ENCODE results near the gene MTMR6.

DNA sequence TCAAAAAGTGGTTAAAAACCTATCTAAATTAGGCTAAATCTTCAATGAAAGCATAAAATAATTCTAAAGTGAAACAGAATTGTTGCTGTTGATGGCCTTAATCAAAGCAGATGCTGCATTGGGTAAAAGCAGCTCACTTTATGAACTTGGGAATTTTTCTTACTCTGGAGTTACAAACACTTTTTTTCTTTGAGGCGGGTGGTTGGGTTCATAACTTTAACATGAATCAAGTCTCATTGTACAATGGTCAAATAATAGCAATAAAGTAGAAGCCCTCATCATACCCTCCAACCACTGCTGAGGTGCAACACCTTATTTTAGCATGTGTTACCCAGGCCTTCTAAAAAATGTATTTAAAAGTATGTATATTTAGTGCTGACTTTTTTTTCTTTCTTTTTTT lies 43.3 kb upstream of the MTMR6 start:
- TF ChIP-seq, protein P1, sequence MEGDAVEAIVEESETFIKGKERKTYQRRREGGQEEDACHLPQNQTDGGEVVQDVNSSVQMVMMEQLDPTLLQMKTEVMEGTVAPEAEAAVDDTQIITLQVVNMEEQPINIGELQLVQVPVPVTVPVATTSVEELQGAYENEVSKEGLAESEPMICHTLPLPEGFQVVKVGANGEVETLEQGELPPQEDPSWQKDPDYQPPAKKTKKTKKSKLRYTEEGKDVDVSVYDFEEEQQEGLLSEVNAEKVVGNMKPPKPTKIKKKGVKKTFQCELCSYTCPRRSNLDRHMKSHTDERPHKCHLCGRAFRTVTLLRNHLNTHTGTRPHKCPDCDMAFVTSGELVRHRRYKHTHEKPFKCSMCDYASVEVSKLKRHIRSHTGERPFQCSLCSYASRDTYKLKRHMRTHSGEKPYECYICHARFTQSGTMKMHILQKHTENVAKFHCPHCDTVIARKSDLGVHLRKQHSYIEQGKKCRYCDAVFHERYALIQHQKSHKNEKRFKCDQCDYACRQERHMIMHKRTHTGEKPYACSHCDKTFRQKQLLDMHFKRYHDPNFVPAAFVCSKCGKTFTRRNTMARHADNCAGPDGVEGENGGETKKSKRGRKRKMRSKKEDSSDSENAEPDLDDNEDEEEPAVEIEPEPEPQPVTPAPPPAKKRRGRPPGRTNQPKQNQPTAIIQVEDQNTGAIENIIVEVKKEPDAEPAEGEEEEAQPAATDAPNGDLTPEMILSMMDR (IDR thresholded peaks at IDR 0.05; ENCODE audit: poor library complexity), result no peak
- TF ChIP-seq EZH2 (IDR thresholded peaks at IDR 0.05; ENCODE audit: borderline replicate concordance) (no peak), EZH2phosphoT487 (IDR thresholded peaks at IDR 0.05; ENCODE audit: low read depth, severe bottlenecking, unreplicated experiment) (no peak)

Data from hepatocyte (in vitro differentiated cells).